Sciatic nerve (tissue), 2 donors: ENCODE data around the gene SH2B3. TPM values are rescaled to one million over a fixed set of nuclear protein-coding genes. Genes with fewer than 3 reads are reported as not detected.
A peak's percentile ranks its signal among the peaks of the same experiment; 100 is the strongest.
"Not testable (repeated sequence)": the region's sequence is repeated elsewhere in the genome, so short reads cannot be mapped to it uniquely, and the experiment has no call there.

Source experiments
- ATAC-seq: fragments of 200-7000 bp; cut with Tn5 transposase; one replicate; pipeline ENCODE4 v1.9.1; 2020; ENCODE audit warnings: mild to moderate bottlenecking, moderate library complexity
- DNase-seq: peaks from one replicate; pipeline ENCODE4 v3.0.0-alpha.2; 2020; ENCODE audit warnings: low spot score
- intact Hi-C: fragments of 100-400 bp; cut with DNase I; formaldehyde crosslinking; loops from one replicate; pipeline ENCODE4 v1.14.2; 2022
- total RNA-seq: library from RNA; stranded (reverse); fragmentation: NEBNext Ultra II Directional; extraction: Animal tissue kit (Norgen Biotek cat#: 25700); gene quantifications from one replicate; pipeline ENCODE4 v1.2.1, GENCODE V29; 2021
- donor health status: DM: no; HTN: no; CAD: no.
- donor health status: DM: no; HTN: no; CAD: no.

Gene SH2B3
- total RNA-seq, 1 donor from 2014 or later, result 27.5 TPM

GRCh38 chr12:111379942-111380554, 25.7 kb upstream of the SH2B3 start:
- DNase-seq, result no peak

GRCh38 chr12:111384596-111384995, 21.1 kb upstream of the SH2B3 start:
- DNase-seq (no peak), ATAC-seq (no peak)
- intact Hi-C loops, result no loop called here

More at GRCh38 chr12:111379942-111380554, 25.7 kb upstream of the SH2B3 start:
- ATAC-seq, result no peak
- intact Hi-C loops, result no loop called here

GRCh38 chr12:111386885-111387284, 18.8 kb upstream of the SH2B3 start:
- ATAC-seq (no peak), DNase-seq (no peak)
- intact Hi-C loops, result no loop called here

- no peak for ATAC-seq
- intact Hi-C loops, result no loop called here
- no peak for DNase-seq
These were observed 17.9 kb upstream of the SH2B3 start for GRCh38 chr12:111387747-111388323.

- ATAC-seq, result peak; percentile 8
- intact Hi-C loops, result no loop called here
These were observed 16.1 kb upstream of the SH2B3 start for GRCh38 chr12:111389635-111390034.

GRCh38 chr12:111390910-111391309, 14.8 kb upstream of the SH2B3 start:
- intact Hi-C loops, result no loop called here
- no peak for ATAC-seq
- DNase-seq, result no peak

More at GRCh38 chr12:111389635-111390034, 16.1 kb upstream of the SH2B3 start:
- DNase-seq, result no peak

- peak; percentile 54 for ATAC-seq
- DNase-seq, result no peak
- intact Hi-C loops, result no loop called here
These were observed 11.9 kb upstream of the SH2B3 start for GRCh38 chr12:111393700-111394300.

- ATAC-seq, result no peak
- intact Hi-C loops, result no loop called here
- DNase-seq, result no peak
These were observed 11.2 kb upstream of the SH2B3 start for GRCh38 chr12:111394480-111394879.

- ATAC-seq, result no peak
- intact Hi-C loops, result loop anchor here (2.0 kb wide), 1 partner anchor 57 kb away; no protein-coding TSS in a partner anchor
- no peak for DNase-seq
These were observed 10.2 kb upstream of the SH2B3 start for GRCh38 chr12:111395336-111396187.

- DNase-seq, ATAC-seq: not testable (repeated sequence)
These were observed 9.5 kb upstream of the SH2B3 start for GRCh38 chr12:111396271-111396670.

GRCh38 chr12:111396726-111397445, 8.8 kb upstream of the SH2B3 start:
- DNase-seq, result peak; percentile 92
- peak; percentile 87 for ATAC-seq
- intact Hi-C loops, result loop anchor here (2.0 kb wide), 1 partner anchor 56 kb away; no protein-coding TSS in a partner anchor

More at GRCh38 chr12:111396271-111396670, 9.5 kb upstream of the SH2B3 start:
- intact Hi-C loops, result loop anchor here (2.0 kb wide), 1 partner anchor 57 kb away; no protein-coding TSS in a partner anchor

GRCh38 chr12:111398530-111398929, 7.2 kb upstream of the SH2B3 start:
- peak; percentile 15 for ATAC-seq
- DNase-seq, result no peak
- intact Hi-C loops, result no loop called here

- ATAC-seq, intact Hi-C loops, DNase-seq: not testable (repeated sequence)
These were observed 5.8 kb upstream of the SH2B3 start for GRCh38 chr12:111399741-111400404.

- ATAC-seq (no peak), DNase-seq (no peak)
- intact Hi-C loops, result no loop called here
These were observed 4.5 kb upstream of the SH2B3 start for GRCh38 chr12:111401167-111401605.

- DNase-seq, intact Hi-C loops, ATAC-seq: not testable (repeated sequence)
These were observed 3.3 kb upstream of the SH2B3 start for GRCh38 chr12:111402490-111402824.

- intact Hi-C loops, result no loop called here
- ATAC-seq (peak; percentile 2), DNase-seq (peak; percentile 72)
These were observed 1.2 kb upstream of the SH2B3 start for GRCh38 chr12:111404362-111405148.

- DNase-seq, result peak; percentile 97
- intact Hi-C loops, result no loop called here
- ATAC-seq, result peak; percentile 91
These were observed 419 bp upstream of the SH2B3 start for GRCh38 chr12:111405149-111405858.
